GM12872 (cell line): ENCODE data around the gene PLOD3.

Experiments
- TF ChIP-seq, protein P1 (sequence below): IDR thresholded peaks from 3 replicates; pipeline ENCODE4 v1.5.1; 2011; ENCODE audit warnings: low read depth, mild to moderate bottlenecking, low read length, moderate library complexity; ENCODE audit not compliant: insufficient read depth

PLOD3 gene

DNA sequence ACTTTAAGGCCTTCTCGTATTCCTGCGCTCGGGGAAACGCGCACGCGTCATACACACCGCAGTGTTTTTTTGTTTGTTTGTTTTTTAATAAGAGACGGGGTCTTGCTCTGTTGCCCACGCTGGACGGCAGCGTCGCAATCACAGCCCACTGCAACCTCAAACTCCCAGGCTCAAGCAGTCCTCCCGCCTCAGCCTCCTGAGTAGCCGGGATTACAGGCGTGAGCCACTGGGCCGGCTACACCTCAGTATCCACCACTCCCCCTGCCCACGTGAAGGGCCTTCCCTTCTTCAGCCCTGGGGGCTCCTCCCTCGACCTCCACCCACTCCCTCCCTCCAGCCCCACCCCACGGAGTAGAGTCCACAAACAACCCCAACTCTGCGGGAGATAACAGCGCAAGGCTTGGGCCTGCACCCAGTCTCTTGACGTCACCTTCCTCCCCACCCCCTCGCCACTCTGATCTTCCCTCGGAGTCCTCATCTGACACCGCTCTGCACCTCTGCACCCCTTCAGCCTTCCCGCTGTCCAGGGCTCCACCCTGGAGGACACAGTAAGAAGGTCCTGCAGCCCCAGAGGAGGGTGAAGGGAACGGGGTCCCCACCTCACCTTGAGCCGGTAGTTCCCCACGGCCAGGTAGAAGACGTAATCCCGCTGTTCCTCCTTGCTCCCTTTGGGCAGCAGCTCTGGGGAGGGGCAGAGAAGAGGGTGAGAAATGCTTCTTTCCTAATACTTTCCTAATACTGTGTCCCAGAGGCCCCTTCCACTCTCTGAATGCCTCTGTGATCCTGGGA lies 23.0 kb upstream of the PLOD3 start:
- TF ChIP-seq, protein P1, sequence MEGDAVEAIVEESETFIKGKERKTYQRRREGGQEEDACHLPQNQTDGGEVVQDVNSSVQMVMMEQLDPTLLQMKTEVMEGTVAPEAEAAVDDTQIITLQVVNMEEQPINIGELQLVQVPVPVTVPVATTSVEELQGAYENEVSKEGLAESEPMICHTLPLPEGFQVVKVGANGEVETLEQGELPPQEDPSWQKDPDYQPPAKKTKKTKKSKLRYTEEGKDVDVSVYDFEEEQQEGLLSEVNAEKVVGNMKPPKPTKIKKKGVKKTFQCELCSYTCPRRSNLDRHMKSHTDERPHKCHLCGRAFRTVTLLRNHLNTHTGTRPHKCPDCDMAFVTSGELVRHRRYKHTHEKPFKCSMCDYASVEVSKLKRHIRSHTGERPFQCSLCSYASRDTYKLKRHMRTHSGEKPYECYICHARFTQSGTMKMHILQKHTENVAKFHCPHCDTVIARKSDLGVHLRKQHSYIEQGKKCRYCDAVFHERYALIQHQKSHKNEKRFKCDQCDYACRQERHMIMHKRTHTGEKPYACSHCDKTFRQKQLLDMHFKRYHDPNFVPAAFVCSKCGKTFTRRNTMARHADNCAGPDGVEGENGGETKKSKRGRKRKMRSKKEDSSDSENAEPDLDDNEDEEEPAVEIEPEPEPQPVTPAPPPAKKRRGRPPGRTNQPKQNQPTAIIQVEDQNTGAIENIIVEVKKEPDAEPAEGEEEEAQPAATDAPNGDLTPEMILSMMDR: no peak

DNA sequence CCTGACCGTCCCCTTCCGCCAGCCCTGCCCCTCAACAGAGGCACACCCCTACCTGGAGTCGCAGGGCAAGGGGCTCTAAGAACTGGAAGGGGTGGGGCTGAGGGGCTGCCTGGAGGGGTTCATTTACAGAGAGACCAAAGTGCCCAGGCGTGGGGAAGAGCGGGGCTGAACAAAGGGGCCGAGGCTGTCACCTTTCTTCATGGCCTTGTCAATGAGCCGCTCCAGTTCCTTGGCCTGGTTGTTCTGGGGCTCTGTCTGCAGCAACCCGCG lies 22.5 kb upstream of the PLOD3 start:
- TF ChIP-seq, protein P1: no peak

DNA sequence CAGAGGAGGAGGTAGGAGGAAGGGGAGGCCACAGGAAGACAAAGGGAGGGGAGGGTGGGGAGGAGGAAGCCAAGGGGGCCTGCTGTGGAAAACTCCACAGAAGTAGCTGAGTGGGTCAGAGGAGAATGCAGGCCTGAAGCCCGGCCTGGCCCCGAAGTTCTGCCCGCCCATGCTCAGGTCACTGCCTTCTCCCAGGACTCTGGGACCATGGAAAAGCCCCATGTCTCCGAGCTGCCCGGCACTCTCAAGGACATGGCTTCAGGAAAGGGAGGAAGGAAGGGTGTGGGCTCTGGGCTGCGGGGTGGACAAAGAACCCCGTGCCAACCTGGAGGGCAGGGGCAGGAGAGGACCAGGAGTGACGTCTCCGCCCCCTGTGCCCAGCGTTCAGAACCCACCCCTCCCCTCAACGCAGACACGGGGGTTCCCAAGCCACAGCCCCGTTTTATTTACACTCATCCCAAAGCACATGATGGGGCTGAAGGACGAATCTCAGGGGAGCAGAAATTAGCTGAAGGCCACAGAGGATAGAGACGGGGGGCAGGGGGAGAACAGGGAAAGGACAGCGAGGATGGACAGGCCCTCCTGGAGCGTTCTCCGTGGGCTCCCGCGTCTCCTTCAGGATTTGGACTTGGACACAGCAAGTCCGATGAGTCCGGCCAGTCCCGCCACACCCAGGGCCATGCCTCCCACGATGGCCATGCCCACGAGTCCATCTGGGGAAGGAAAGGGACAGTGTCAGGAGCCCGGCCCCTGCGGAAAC lies 22.0 kb upstream of the PLOD3 start:
- TF ChIP-seq, protein P1: no peak

DNA sequence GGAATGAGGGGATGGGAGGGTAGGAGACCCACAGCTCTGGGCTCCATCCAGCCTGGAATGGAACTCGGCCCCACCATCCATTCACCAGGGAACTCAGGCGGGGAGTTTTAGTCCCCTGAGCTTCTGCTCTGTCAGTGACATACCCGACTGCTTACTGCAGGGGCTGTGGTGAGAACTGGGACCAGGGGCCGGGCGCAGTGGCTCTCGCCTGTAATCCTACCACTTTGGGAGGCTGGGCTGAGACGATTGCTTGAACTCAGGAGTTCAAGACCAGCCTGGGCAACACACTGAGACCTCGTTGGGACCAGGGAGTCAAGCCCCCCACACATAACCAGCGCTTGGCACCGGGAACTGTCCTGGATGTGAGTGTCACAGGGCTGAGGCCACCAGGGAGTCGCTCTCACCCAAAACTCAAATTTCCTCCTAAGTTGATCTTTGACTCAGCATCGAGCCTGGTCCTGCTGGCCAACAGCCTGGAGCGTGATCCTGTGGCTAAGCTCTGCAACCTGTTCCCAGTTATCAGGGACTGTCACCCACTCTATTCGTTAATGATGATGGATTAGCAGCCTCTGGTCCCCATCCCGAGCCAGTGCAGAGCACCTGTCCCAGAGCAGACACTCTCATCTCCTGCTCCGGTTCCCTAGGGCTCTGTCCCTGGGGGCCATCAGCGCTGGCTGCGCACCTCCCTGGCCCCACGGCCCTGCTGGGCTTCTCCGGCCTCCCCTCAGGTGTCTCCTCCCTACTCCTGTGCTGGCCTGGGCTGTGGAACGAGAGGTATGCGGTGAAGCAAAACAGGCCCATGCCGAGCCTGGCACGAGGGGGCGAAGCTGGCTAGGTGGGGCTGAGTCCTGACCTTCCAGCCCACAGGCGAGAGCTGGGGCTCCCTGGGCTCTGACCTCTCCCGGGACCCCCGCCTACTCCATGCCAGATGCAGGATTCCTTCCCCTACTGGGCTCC lies 21.1 kb upstream of the PLOD3 start:
- TF ChIP-seq, protein P1: no peak

DNA sequence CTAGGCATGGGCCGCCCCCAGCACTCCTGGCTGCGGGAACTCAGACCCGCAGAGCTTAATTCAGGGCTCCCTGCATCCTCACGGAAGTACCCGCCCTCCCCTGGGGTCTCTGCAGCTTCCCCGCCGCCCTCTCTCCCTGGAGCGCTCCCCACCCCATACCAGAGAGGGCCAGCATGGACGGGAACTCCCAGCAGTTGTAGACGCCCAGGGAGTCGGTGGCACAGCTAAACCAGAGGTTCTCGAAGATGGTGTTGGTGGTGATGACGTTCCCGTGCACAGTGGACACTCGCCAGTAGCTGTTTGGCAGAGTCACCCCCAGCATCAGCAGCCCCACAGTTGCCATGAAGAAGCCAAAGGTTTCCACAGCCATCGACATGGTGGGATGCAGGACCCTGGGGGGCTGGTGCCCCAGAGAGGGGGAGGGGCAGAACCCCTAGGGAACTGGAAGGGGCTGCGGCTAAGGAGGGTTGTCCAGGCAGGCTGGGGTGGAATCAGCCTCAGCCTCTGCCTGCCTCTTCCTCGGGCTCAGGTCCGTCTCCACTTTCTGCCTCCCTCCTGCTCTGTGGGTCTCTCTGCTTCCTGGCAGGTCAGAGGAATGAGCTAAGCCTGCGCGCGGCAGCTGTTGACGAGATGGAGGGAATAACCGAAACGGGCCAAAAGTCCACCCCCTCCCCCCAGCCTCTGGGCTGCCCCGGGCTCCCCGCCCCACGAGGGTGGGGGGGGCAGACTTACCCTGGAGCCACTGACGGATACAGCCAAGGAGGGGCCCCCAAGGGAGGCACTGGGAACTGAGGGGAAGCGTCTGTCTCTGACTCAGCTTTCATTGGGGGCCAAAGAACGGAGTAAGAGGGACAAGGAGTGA lies 20.1 kb upstream of the PLOD3 start, which contains the start of gene CLDN15:
TSS of gene CLDN15 (minus strand) at position 597 of the 862 bp plus-strand sequence. CDS start at position 376, 221 bp downstream.
- TF ChIP-seq, protein P1: no peak

DNA sequence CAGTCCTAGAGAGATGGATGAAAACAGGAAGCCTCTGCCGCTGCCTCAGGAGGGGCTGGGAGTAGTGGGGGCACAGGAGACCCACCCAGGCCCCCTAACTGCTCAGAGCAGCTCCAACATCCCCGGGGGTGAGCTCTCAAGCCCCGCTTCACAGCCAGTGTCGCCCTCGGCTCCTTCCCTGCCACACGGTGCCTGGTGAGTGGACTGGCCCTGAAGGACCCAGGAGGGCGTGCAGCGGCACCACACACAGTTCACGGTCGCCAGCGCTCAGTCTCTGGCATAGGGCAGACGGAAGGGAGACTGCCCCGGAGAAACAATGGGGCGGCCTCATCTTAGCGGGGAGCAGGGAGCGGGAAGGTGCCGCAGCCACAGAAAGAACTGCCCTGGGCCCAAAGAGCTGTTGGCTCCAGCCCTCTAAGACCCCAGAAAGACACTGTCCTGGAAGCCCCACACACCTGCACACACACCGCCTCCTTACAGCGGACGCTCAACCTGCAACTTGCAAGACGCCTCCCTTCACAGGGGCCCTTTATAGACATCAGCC lies 19.0 kb upstream of the PLOD3 start:
- TF ChIP-seq, protein P1: no peak
